ENCODE measurements around the gene CACNG4. TPM values are rescaled to one million over a fixed set of nuclear protein-coding genes. Genes with fewer than 3 reads are reported as not detected.

Gene CACNG4
- total and polyA plus RNA-seq, 2 of the 4 experiments (the other 2 are of a cell fraction): under 0.01 to 0.53 TPM

GRCh38 chr17:67007266-67007665 lies 42.8 kb downstream of the CACNG4 start:
- no peak overlapping the region for H2AK5ac ChIP-seq (ENCODE audit: low read depth, low read length)
- H2AFZ ChIP-seq (replicated peaks; ENCODE audit: low read length, poor library complexity): no peak overlapping the region
- H2BK120ac ChIP-seq (ENCODE audit: low read depth, low read length): no peak overlapping the region
- no peak overlapping the region for H4K5ac ChIP-seq (ENCODE audit: low read depth, low read length)
- H3K4ac ChIP-seq (ENCODE audit: low read depth, low read length): no peak overlapping the region
- H4K20me1 ChIP-seq (ENCODE audit: insufficient read depth, low read length): no peaks in the 10 kb centered on the region
- no peak overlapping the region for H3K4me3 ChIP-seq (ENCODE audit: insufficient read depth, low read depth, low read length)
- intact Hi-C loops (cut with micrococcal nuclease) (no loop called here), in situ Hi-C loops (cut with MboI; ENCODE audit: low sequenced_read_pairs) (no loop called here), dilution Hi-C loops (cut with HindIII; ENCODE audit: low sequenced_read_pairs, unreplicated experiment) (no loop called here)
- H3K23ac ChIP-seq (ENCODE audit: low read depth, low read length): no peak overlapping the region
- H3K36me3 ChIP-seq (ENCODE audit: control insufficient read depth, insufficient read depth, low read length): no peaks in the 10 kb centered on the region
- H2BK20ac ChIP-seq (ENCODE audit: low read depth, low read length): no peak overlapping the region
- ATAC-seq (ENCODE audit: low read depth) (no peak), DNase-seq (no peak)
- no peak overlapping the region for H3K56ac ChIP-seq (ENCODE audit: extremely low read depth, insufficient read depth, low read length)
- H3K9me1 ChIP-seq (ENCODE audit: insufficient read depth, low read length): no peaks in the 10 kb centered on the region
- no peaks in the 10 kb centered on the region for H3K4me1 ChIP-seq (ENCODE audit: control insufficient read depth, insufficient read depth, low read length)
- H3K9me3 ChIP-seq (ENCODE audit: control insufficient read depth, insufficient read depth, low read length): peaks cover 7% of the 10 kb centered on the region; the same call in 1 of the 2 replicates
- H3K27ac ChIP-seq (ENCODE audit: insufficient read depth, low read length): no peak overlapping the region
- H3K4me2 ChIP-seq (ENCODE audit: low read depth, low read length): no peak overlapping the region
- no peak overlapping the region for H4K8ac ChIP-seq (ENCODE audit: low read depth in 2 of 2, low read length in 2 of 2)
- H2BK15ac ChIP-seq (ENCODE audit: low read depth, low read length): no peak overlapping the region
- ChIA-PET CTCF (interaction anchor here (0.9 kb wide), 1 partner anchor 125 kb away, joined by 3 read pairs; no protein-coding TSS in a partner anchor), POLR2A (ENCODE audit: unreplicated experiment) (no interaction called here)
- no peak overlapping the region for H2BK5ac ChIP-seq (ENCODE audit: low read depth, low read length, poor library complexity, severe bottlenecking)
- H4K91ac ChIP-seq (ENCODE audit: insufficient read depth, low read depth, low read length): no peak overlapping the region
- BruUV-seq (replicated peaks): no TSS peak
- no peaks in the 10 kb centered on the region for H3K79me1 ChIP-seq (ENCODE audit: low read depth in 1 of 2, low read length in 2 of 2)
- no peak overlapping the region for H3K9ac ChIP-seq (ENCODE audit: low read depth, low read length)
- H3K18ac ChIP-seq (ENCODE audit: low read depth, low read length): no peak overlapping the region
- H3K14ac ChIP-seq (replicated peaks; ENCODE audit: low read depth, low read length): no peak overlapping the region
- peaks cover 33% of the 10 kb centered on the region for H3K27me3 ChIP-seq (ENCODE audit: control insufficient read depth, insufficient read depth, low read length)
- no peak for TF ChIP-seq CEBPB (IDR thresholded peaks at IDR 0.05; ENCODE audit: low read depth, low read length)
- no peak for TF ChIP-seq MAFK (IDR thresholded peaks at IDR 0.05; ENCODE audit: low read depth, low read length)
- TF ChIP-seq BHLHE40 (IDR thresholded peaks at IDR 0.05; ENCODE audit: low read depth, low read length): no peak
- TF ChIP-seq SMC3 (IDR thresholded peaks at IDR 0.05; ENCODE audit: low read depth, low read length): no peak
- no peak for TF ChIP-seq NFE2L2 (IDR thresholded peaks at IDR 0.05; ENCODE audit: low read depth, low read length)
- no peak for TF ChIP-seq FOS (IDR thresholded peaks at IDR 0.05; ENCODE audit: low read depth, low read length)
- no peak for TF ChIP-seq RCOR1 (IDR thresholded peaks at IDR 0.05; ENCODE audit: insufficient replicate concordance, low read length)
- no peak for TF ChIP-seq CHD1 (IDR thresholded peaks at IDR 0.05; ENCODE audit: low read depth, low read length)
- no peak for TF ChIP-seq POLR2A (IDR thresholded peaks at IDR 0.05; ENCODE audit: low read depth, low read length)
- TF ChIP-seq MAZ (IDR thresholded peaks at IDR 0.05; ENCODE audit: borderline replicate concordance, low read depth, low read length): no peak
- TF ChIP-seq USF2 (IDR thresholded peaks at IDR 0.05; ENCODE audit: low read depth, low read length): no peak
- TF ChIP-seq CTCF (conservative IDR thresholded peaks at IDR 0.05; ENCODE audit: low read depth, low read length): no peak
- TF ChIP-seq RFX5 (IDR thresholded peaks at IDR 0.05; ENCODE audit: low read depth, low read length): no peak
- no peak for TF ChIP-seq ELK1 (IDR thresholded peaks at IDR 0.05; ENCODE audit: borderline replicate concordance, low read depth, low read length)
- WGBS, 2 experiments (ENCODE audit: extremely low coverage in 2 of 2, insufficient read length in 1 of 2): no CpG with 5 or more reads among the region's 6 CpGs
- no peak overlapping the region for H2AK9ac ChIP-seq (replicated peaks; ENCODE audit: low read depth, low read length, poor library complexity)

Measured in IMR-90 (cell line).